GM12878 (cell line): ENCODE results near the gene RSBN1L.

Experiments used
- ATF7 ChIP-seq: fragments of 450-650 bp; IDR thresholded peaks from 2 replicates; pipeline ENCODE4 v1.6.1; 2016; ENCODE audit warnings: low read depth, mild to moderate bottlenecking
- CBFB ChIP-seq: IDR thresholded peaks from 2 replicates; pipeline ENCODE4 v1.6.1; 2016; ENCODE audit warnings: antibody characterized with exemption, low read depth
- CHD2 ChIP-seq: IDR thresholded peaks from 2 replicates; pipeline ENCODE4 v1.6.1; 2011; ENCODE audit warnings: low read depth, low read length, improper control_type of control experiment, borderline replicate concordance
- EZH2 ChIP-seq: IDR thresholded peaks from 2 replicates; pipeline ENCODE4 v1.6.1; 2012; ENCODE audit warnings: low read depth, mild to moderate bottlenecking, control low read depth, inconsistent platforms, low read length, borderline replicate concordance; ENCODE audit not compliant: control insufficient read depth
- FOXM1 ChIP-seq: IDR thresholded peaks from 2 replicates; pipeline ENCODE4 v1.6.1; 2012; ENCODE audit warnings: low read depth, mild to moderate bottlenecking, inconsistent platforms, low read length, moderate library complexity
- MXI1 ChIP-seq: fragments of 150-350 bp; IDR thresholded peaks from 2 replicates; pipeline ENCODE4 v1.6.1; 2011; ENCODE audit warnings: low read depth, mild to moderate bottlenecking, inconsistent platforms, low read length, improper control_type of control experiment
- MYC ChIP-seq: IDR thresholded peaks from 2 replicates; pipeline ENCODE4 v1.6.1; 2011; ENCODE audit warnings: mild to moderate bottlenecking, low read length, moderate library complexity, inconsistent platforms; ENCODE audit not compliant: insufficient read depth, insufficient replicate concordance, insufficient read length, severe bottlenecking
- NKRF ChIP-seq: fragments of 450-650 bp; conservative IDR thresholded peaks from 2 replicates; pipeline ENCODE4 v1.6.1; 2017; ENCODE audit warnings: mild to moderate bottlenecking, moderate library complexity
- PBX3 ChIP-seq: IDR thresholded peaks from 2 replicates; pipeline ENCODE4 v1.6.1; 2011; ENCODE audit warnings: mild to moderate bottlenecking, low read depth, low read length, moderate library complexity; ENCODE audit not compliant: insufficient replicate concordance
- POLR2A ChIP-seq: IDR thresholded peaks from 2 replicates; pipeline ENCODE4 v1.6.1; 2011; ENCODE audit warnings: low read depth, mild to moderate bottlenecking, low read length
- POLR2AphosphoS5 ChIP-seq: IDR thresholded peaks from 2 replicates; pipeline ENCODE4 v1.6.1; 2011; ENCODE audit warnings: mild to moderate bottlenecking, low read length, inconsistent platforms
- TCF12 ChIP-seq: IDR thresholded peaks from 2 replicates; pipeline ENCODE4 v1.6.1; 2011; ENCODE audit warnings: low read depth, mild to moderate bottlenecking, low read length
- TCF7 ChIP-seq: IDR thresholded peaks from 2 replicates; pipeline ENCODE4 v1.6.1; 2014; ENCODE audit warnings: antibody characterized with exemption, borderline replicate concordance
- TF ChIP-seq, protein P1 (sequence below), 3 experiments: IDR thresholded peaks in 2 of 3; conservative IDR thresholded peaks in 1 of 3; 2 replicates each; pipeline ENCODE4 v1.5.1; 2011; ENCODE audit warnings: low read depth in 3 of 3, low read length in 3 of 3, mild to moderate bottlenecking in 3 of 3, control low read depth in 2 of 3, moderate library complexity in 2 of 3, inconsistent platforms in 1 of 3, mixed read lengths in 1 of 3; ENCODE audit not compliant: control insufficient read depth in 2 of 3, insufficient read depth in 1 of 3; ENCODE audit errors: extremely low read depth in 1 of 3

DNA sequence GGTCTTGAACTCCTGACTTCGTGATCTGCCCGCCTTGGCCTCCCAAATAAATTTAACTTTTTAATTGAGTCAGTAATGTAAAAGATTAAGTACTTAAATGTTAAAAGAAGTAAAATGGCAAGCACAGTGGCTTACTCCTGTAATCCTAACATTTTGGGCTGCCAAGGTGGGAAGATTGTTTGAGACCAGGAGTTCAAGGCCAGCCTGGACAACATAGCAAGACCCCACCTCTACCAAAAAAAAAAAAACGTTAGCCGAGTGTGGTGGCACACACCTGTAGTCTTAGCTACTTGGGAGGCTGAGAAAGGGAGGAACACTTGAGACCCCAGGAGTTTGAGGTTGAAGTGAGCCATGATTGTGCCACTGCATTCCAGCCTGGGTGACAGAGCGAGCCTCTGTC, 128.4 kb downstream of the RSBN1L start:
- TF ChIP-seq TCF7 (no peak), TCF12 (no peak), PBX3 (no peak), ATF7 (no peak), POLR2A (no peak), MYC (no peak), POLR2AphosphoS5 (no peak), FOXM1 (no peak), CBFB (no peak), EZH2 (no peak), NKRF (no peak), CHD2 (no peak), MXI1 (no peak)
- TF ChIP-seq, protein P1, sequence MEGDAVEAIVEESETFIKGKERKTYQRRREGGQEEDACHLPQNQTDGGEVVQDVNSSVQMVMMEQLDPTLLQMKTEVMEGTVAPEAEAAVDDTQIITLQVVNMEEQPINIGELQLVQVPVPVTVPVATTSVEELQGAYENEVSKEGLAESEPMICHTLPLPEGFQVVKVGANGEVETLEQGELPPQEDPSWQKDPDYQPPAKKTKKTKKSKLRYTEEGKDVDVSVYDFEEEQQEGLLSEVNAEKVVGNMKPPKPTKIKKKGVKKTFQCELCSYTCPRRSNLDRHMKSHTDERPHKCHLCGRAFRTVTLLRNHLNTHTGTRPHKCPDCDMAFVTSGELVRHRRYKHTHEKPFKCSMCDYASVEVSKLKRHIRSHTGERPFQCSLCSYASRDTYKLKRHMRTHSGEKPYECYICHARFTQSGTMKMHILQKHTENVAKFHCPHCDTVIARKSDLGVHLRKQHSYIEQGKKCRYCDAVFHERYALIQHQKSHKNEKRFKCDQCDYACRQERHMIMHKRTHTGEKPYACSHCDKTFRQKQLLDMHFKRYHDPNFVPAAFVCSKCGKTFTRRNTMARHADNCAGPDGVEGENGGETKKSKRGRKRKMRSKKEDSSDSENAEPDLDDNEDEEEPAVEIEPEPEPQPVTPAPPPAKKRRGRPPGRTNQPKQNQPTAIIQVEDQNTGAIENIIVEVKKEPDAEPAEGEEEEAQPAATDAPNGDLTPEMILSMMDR (IDR thresholded peaks at IDR 0.05 in 2 of 3, conservative IDR thresholded peaks at IDR 0.05 in 1 of 3; ENCODE audit: control insufficient read depth in 2 of 3, extremely low read depth in 1 of 3, insufficient read depth in 1 of 3, low read depth in 3 of 3, low read length in 3 of 3) = no peak
